ENCODE data around the gene PPP1R2.

DNA sequence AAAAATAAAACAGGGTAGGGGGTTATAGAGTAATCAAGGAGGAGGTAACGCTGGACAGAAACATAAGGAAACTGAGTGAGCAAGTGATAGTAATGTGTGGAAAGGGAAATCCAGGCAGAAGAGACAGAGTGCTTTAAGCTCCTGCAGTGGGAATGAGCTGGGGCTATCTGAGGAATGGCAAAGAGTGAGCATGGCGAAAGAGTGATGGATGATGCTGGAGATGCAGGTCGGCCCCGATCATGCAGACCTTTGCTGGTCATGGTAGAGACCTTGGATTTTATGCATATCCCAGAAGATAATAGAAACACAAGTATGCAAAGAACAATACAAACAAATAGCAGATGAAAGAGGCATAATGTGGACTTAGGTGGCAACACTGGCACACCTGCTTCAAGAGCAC lies 74.3 kb downstream of the PPP1R2 start:
- TF ChIP-seq GATA2 (IDR thresholded peaks at IDR 0.05; ENCODE audit: low read depth, low read length) (no peak), GATA3 (IDR thresholded peaks at IDR 0.05; ENCODE audit: low read depth, low read length) (no peak)

Measured in SH-SY5Y (cell line).